HuH-7.5 (cell line): ENCODE data around the gene MRPL48.
"Not testable (repeated sequence)": the region's sequence is repeated elsewhere in the genome, so short reads cannot be mapped to it uniquely, and the experiment has no call there.

Experiments used
- DNase-seq: peaks from one replicate; pipeline ENCODE4 v3.0.0; 2011; ENCODE audit warnings: low spot score

Gene MRPL48

DNA sequence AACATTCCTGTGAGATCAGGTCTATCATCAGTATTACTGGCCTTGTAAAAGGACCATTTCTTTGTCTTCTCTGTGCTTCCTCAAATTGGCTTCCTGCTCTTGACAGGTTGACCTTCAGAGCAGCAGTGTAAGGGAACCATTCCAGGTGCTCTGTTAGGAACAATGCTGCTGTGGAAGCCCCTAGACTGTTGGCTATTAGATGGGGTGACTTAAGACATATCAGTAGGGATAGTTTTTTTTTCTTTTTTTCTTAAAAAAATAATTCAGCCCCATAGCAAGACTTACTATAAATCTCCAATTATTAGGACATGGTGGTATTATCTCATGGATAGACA lies 51.4 kb downstream of the MRPL48 start:
- no peak for DNase-seq

DNA sequence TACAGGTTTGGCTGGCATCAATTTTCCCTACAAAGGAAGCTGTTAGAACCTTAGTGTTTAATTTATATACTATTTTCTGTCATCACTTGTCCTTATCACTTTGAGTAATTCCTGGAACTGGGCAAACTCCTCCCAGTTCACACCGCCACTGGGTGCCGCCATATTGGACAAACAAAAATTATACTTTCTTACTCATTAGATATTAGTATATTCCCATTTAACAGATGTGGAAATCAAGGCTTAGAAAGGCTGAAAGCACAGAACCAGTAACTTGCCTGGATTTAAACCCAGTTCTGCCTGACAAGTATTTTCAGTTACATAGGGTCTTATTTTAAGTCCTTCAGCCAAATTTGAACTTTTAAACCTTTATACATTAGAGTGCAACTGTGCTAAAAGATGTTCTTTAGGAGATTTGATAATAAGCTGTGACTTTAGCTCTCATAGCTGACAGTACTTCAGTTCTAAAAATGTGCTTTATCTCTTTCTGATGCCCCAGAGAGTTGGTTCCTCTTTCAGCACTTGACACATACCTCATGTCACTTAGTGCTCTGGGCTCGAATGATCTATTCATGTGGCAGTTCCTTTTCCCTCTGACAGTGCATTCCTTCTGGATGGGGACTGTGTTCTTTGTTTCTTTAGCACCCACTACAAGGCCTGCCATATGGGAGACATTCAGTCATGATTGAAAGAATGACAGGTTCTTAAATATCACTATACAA lies 63.5 kb downstream of the MRPL48 start:
- DNase-seq = no peak

DNA sequence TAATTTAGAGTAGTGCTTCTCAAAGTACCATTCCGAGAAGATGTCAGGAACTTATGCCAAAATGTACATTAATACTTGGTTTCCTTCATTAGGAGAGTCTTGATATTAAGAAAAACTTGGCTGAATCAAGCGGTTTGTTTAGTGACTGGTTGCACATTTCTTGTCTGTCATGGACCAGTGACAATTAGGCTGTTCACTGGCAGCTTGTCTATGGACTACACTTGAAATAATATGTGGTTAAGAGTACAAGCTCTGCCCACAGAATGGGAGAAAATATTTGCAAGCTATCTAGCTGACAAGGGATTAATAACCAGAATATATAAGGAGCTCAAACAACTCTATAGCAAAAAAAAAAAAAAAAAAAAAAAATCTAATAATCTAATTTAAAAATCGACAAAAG lies 64.4 kb downstream of the MRPL48 start:
- no peak for DNase-seq

GRCh38 chr11:73854680-73855079 lies 67.0 kb downstream of the MRPL48 start:
- DNase-seq = no peak

DNA sequence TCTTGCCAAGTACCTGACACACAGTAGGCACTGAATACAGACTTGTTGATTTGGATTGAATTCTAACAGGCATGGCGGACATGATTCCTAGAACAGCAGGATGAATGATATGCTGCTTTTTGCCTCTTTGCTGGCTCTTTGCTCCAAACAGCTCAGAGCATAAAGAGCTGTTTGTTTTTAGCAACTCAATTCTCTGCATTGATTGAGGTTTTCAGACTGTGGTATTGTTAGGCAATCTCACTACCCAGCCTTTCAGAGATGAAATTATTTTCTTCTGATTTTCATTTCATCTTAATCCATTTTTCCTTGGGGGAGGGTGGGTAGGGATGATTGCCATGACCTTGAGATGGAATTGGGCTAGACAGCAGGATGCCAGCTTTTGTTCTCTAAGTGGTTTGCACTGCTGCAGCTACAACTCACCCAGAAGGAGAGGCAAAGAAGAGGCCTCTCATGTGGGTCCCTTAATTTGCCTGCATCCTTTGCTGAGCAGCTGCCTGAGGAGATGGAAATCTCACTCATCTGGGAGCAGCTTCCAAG lies 68.4 kb downstream of the MRPL48 start:
- no peak for DNase-seq

DNA sequence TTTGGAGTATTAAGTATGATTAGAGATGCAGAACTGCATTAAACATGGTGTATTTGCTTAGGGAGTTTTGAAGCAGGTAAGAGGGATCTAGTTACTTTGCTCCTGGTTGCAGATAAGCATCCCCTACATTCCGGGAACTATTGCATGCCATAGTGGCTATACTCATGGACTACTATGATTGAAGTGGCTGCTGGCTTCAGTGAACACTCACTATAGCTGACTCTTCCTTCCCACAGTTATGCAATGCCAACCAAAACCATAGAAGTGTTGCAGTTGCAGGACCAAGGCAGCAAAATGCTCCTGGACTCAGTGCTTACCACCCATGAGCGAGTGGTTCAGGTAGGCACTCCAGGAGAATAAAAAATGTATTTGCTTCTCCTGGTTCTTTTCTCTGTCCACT lies 72.0 kb downstream of the MRPL48 start:
- no peak for DNase-seq

DNA sequence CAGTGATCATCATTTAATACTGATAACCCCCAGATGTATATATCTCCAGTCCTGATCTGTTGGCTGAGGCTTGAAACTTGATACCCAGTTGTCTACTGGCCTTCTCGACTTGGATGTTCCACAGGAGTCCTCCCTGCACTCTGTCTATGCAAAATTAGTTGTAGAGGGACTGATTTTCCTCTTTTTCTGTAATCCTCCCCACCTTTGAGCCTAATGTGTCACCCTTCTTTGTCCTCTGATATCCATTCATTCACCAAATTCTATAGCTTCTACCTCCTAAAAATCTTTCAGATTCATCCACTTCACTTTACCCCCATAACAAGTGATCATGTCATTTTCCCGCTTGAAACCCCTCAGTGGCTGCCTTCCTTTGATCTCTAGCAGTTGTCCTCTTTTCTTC lies 72.5 kb downstream of the MRPL48 start:
- no peak for DNase-seq

DNA sequence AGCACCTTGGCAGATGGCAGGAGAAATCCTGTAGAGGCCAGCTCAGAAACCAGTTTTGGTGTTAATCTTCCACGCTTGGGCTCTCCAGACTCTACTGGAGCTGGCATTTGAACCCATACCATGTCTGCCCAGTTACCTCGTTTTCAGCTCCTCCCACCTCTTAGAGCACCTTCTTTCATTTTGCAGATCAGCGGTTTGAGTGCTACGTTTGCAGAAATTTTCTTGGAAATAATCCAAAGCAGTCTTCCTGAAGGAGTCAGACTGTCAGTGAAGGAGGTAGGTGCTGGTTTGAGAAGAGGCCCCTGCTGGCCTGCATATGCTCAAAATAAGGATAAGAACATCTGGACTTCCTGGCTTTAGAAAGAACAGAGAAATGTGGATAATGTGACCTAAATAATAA lies 75.3 kb downstream of the MRPL48 start:
- DNase-seq = no peak

- DNase-seq = no peak
Observed at GRCh38 chr11:73866095-73866579, 78.5 kb downstream of the MRPL48 start.

GRCh38 chr11:73866586-73866996 lies 78.9 kb downstream of the MRPL48 start:
- no peak for DNase-seq

DNA sequence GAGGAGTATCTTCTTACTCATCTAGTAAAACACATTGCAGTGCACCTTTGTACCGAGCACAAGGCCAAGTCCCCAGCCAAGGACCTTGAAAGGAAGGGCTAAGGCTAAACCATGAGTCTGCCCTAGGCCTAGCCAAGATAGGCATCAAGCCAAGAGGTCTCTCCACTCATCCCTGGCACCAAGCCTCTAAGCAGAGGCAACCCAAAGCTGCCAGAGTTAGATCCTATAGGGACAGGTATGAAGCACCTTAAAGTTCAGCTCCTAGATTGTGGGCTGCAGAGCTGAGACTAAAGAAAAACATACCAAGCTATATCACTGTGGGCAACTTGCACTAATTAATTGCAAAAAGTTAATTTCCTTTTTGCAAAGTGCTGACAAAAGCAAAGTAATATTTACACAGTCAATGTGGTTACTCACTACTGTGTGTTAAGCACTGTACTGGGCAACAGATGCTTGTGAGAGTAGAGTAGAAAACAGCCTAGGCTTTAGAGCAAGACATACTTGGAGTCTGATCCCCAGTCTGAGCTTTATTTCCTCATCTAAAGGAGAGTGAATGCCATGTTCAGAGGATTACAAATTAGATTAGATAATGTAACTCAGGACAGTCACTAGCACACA lies 81.8 kb downstream of the MRPL48 start:
- no peak for DNase-seq

DNA sequence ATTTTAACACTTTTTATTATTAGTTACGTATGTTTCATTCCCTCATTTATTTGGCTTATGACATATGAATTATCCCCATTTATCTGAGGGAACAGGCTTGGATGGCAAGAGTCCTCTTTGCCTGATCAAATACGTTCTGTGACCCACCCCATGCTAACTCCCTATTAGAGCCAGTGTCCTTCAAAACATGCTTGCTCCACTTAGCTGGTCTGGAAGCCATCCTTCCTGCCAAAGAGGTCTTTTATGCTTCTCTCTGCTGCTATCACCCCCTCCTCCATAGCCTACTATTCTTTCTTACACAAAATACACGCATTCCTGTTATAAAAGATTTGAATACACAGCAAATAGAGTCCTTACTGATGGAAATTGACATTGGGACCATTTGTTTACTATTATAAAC lies 82.6 kb downstream of the MRPL48 start:
- DNase-seq = no peak

DNA sequence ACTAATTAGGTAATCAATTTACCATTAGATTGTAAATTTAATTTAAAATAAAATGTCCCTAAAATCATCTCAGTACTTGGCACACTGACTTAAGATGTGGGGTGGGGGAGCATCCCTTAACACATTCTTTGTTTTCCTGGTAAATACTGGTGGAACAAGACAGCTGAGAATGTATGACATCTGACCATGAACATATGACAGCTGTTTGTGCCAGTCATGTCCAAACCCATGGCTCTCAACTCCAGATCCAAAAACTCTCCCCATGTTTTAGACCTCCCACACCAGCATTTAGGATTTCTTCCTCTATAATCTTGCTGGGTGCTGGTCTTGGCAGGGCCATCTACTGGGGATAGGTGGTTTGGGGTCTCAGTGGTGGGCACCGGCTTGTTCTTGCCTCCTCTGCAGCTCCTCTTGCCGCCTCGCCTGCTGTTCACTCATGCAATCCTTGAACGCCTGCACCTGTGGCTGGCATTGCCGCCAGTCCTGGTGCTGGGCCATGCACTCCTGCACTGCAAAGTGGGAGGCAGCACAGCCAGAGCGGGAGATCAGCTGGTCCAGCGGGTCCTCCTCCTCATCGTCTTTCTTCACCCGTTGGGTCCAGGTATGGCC lies 85.2 kb downstream of the MRPL48 start:
- no peak for DNase-seq

DNA sequence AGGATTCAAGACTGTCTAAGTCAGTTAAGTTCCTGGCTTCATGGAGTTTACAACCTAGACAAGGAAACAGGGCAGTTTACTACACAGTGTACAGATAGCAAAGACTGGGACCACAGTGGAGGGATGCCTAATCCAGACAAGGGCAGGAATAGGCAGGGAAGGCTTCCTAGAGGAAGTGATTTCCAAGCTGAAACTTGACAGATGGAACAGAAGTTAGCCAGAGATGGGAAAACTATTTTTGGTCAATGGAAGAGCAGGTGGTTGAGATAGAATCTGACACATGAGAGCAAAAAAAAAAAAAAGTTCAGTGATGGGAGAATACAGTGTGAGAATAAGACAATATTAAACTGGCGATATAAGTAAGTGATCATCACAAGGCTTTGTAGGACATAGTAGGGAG lies 87.7 kb downstream of the MRPL48 start:
- no peak for DNase-seq

DNA sequence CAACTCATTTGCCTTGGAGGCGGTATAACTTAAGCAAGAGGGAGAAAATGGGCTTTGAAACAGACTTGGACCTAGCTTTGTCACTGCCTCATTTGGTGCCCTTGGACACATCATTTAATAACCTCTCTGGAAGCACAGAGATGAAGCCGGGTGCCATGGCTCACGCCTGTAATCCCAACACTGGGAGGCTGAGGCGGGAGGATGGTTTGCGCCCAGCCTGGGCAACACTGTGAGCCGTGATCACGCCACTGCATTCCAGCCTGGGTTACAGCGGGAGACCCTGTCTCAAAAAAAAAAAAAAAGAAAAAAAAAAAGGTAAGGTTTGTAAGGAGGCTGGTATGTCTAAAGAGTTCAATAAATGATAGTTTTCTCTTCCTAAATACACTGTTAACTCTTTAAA lies 88.2 kb downstream of the MRPL48 start:
- DNase-seq = no peak

DNA sequence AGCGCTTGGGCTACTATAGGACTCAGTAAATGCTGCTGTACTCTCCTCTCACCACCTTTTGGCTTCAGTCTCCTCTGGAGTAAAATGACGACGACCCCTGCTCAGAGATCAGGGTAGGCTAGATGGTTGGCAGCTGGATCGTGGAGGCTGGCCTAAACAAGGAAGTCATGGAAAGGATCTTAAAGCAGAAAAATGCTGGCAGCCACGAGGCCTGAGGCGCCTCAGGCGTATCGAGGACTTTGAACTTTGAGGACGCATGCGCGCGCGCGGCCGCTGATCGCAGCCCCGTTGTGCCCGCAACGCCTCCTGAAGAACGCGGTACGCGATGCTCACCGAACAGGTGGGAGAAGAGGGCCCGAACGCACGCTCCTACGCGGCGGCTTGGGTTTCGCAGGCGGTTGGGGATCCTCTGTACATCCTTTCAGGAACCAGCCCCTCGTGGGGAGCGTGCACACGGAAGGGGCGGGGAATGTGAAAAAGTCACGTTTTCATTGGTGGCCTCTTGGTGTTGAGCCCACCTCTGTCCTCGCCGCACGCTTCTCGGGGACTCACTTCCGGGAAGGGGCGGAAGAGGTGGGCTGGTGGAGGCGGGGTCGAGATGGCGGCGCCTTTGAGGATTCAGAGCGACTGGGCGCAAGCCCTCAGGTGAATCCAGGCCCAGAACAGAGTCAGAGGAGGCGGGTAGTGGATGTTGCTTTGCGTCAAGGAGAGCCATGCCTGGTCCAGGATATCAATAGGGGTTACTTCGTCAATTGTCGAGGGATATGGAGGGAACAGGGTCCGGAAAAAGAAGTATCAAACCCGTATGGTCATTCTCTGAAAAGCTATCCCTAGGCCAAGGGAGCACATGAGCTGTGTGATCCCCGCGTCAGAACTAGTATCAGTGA lies 89.0 kb downstream of the MRPL48 start, which contains the start of the genes COA4 and PAAF1:
Gene COA4, minus strand, starts transcription at position 423 of the 887 bp plus-strand sequence. CDS start 3,468 bp downstream, outside the sequence.
Gene PAAF1, plus strand, starts transcription at position 576 of the 887 bp plus-strand sequence. Its CDS starts 23 bp downstream, at position 599.
- peak; percentile 91 for DNase-seq

DNA sequence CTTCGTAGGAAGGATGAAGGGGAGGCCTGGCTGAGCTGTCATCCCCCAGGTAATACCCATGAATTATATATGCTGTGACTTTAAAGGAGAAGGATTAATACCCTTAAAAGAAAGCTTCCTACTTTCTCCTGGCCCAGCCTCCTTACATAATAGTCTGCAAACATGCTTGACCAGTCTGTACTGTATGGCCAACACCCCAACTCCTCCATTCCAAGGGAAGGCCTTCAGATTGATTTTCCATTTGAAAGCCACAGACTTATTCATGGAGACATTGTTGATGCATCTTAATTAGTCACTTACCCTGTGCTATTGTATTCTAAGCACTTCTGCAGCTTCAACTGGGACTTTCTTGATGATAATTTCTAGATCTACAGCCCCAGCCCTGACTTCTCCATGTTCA lies 91.1 kb downstream of the MRPL48 start:
- no peak for DNase-seq

GRCh38 chr11:73880449-73880848 lies 92.8 kb downstream of the MRPL48 start:
- DNase-seq = not testable (repeated sequence)

DNA sequence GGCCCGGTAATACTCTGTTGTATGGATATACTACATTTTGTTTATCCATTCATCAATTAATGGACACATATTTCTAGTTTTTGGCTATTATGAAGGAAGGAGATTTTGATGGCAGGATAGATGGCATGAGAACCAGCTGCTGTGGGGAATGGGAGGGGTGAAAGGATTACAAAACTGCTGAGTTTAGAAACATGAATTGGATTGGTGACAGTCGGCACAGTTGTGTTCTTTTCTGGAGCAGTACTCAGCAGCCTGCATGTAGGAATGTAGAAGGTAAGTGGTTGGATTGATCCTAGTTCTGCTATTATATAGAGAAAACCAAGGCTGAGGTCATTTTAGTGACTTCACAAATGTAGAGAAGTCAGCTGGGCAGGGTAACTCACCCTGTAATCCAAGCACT lies 96.2 kb downstream of the MRPL48 start:
- DNase-seq = no peak

DNA sequence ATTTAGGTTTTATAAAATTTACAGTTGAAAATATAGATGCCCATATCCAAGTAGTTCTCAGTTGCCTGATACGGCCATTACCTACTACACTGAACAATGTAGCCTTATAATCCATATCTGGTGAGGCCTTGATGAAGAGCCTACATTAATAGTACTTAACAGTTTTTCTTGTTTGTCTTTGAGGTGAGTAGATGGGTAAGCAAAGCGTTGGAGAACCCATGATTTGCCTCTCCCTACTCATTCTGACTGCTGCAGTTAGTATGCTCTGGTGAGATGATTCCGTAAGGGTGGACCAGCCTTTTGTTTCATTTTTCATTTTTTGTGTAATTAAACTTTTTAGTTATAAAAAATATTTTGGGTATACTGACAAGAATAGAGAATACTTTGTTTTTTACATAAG lies 100.6 kb downstream of the MRPL48 start:
- DNase-seq = no peak

DNA sequence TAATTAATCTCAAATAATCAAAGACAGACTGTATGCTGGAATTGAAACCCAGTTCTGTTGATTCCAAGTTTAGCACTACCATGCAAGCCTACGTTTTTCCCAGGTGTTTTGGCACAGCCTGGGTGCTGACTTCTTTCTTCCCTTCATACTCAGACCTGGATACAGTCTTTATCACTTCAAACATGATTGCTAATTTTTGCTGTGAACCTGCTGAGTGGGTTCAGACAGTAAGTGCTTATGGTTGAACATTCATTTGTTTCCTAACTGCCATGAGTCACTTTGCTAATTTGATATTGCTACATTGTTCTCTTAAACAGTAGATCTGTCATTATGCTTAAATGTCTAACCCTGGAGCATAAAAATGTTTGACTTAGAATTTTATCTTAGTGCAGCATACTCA lies 101.3 kb downstream of the MRPL48 start:
- DNase-seq = no peak

DNA sequence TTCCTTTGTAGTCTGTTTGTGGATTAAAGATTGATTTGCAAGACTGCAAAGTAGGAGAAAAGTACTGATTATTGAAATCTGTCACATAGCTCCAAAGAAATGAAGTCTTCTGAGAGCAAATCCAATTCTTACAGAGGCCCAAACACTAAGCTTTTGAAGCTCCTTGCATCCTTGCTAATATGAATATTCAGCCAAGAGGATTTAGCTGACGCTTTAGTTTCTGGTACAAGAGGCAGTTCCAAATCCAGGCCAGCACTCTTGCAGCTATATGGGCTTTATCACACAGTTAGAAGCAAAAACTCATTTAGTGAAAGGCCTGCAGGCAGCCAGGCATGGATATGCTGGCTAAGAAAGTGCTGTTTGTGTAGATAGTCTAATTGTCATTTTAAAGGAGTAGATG lies 101.9 kb downstream of the MRPL48 start:
- no peak for DNase-seq
